GM12878 (cell line): ENCODE measurements around the gene KLRK1.

ENCODE experiments used
- ATF3 ChIP-seq: IDR thresholded peaks from 2 replicates; pipeline ENCODE4 v1.6.1; 2011; ENCODE audit warnings: low read depth, mild to moderate bottlenecking, low read length, moderate library complexity, borderline replicate concordance; ENCODE audit errors: extremely low read depth
- EZH2 ChIP-seq: IDR thresholded peaks from 2 replicates; pipeline ENCODE4 v1.6.1; 2012; ENCODE audit warnings: low read depth, mild to moderate bottlenecking, control low read depth, inconsistent platforms, low read length, borderline replicate concordance; ENCODE audit not compliant: control insufficient read depth
- POLR2AphosphoS2 ChIP-seq: IDR thresholded peaks from 2 replicates; pipeline ENCODE4 v1.6.1; 2011; ENCODE audit warnings: low read depth, mild to moderate bottlenecking, low read length, improper control_type of control experiment, moderate library complexity
- POLR2AphosphoS5 ChIP-seq: IDR thresholded peaks from 2 replicates; pipeline ENCODE4 v1.6.1; 2011; ENCODE audit warnings: mild to moderate bottlenecking, low read length, inconsistent platforms
- RAD21 ChIP-seq: IDR thresholded peaks from 2 replicates; pipeline ENCODE4 v1.6.1; 2011; ENCODE audit warnings: mild to moderate bottlenecking, low read depth, low read length, moderate library complexity; ENCODE audit not compliant: insufficient read depth
- YY1 ChIP-seq: IDR thresholded peaks from 2 replicates; pipeline ENCODE4 v1.6.1; 2011; ENCODE audit warnings: low read depth, mild to moderate bottlenecking, low read length

- TF ChIP-seq POLR2AphosphoS5 (no peak), YY1 (no peak), POLR2AphosphoS2 (no peak), EZH2 (no peak), RAD21 (no peak), ATF3 (no peak)
Measured at GRCh38 chr12:10385166-10385613, 4.7 kb downstream of the KLRK1 start.
